Tibial nerve (tissue), 4 donors: ENCODE results near the gene TMEM143. TPM values are rescaled to one million over a fixed set of nuclear protein-coding genes. Genes with fewer than 3 reads are reported as not detected.

Experiments used
- DNase-seq, 2 donors: peaks; one replicate each; pipeline ENCODE4 v3.0.0-alpha.2; 2019; ENCODE audit warnings: low spot score in 2 of 2
- H3K27ac ChIP-seq, 4 donors: fragments of 200-600 bp; sonication (generic) in 3 of 4; one replicate each; pipeline ENCODE4 v1.5.1; 2017 to 2019; ENCODE audit warnings: mild to moderate bottlenecking in 1 of 4
- H3K27me3 ChIP-seq, 2 donors: fragments of 200-600 bp; sonication (generic) in 1 of 2; one replicate each; pipeline versions ENCODE4 v1.5.1 to v1.6.0; 2017 to 2019
- H3K36me3 ChIP-seq, 3 donors: fragments of 200-600 bp; sonication (generic); one replicate each; pipeline ENCODE4 v1.5.1; 2018 to 2019
- H3K4me1 ChIP-seq, 4 donors: fragments of 200-600 bp; sonication (generic) in 3 of 4; one replicate each; pipeline ENCODE4 v1.5.1; 2017 to 2019
- H3K4me3 ChIP-seq, 4 donors: fragments of 200-600 bp; sonication (generic) in 3 of 4; one replicate each; pipeline ENCODE4 v1.5.1; 2017 to 2019; ENCODE audit warnings: mild to moderate bottlenecking in 1 of 4, moderate library complexity in 1 of 4
- H3K9me3 ChIP-seq, 4 donors: fragments of 200-600 bp; sonication (generic) in 3 of 4; one replicate each; pipeline ENCODE4 v1.5.1; 2017 to 2019
- EP300 ChIP-seq, 2 donors: sonication (generic); formaldehyde crosslinking; IDR thresholded peaks; one replicate each; pipeline ENCODE4 v1.6.1; 2017; ENCODE audit warnings: antibody characterized with exemption in 2 of 2, mild to moderate bottlenecking in 1 of 2
- POLR2A ChIP-seq, 2 donors: fragments of 450-650 bp; IDR thresholded peaks; one replicate each; pipeline ENCODE4 v1.6.1; 2017; ENCODE audit warnings: antibody characterized with exemption in 2 of 2, mild to moderate bottlenecking in 2 of 2, moderate library complexity in 2 of 2
- WGBS, 2 donors: methylation state at CpG; one replicate each; pipeline ENCODE4 v1.1.5; 2018; 5-methylcytosine and 5-hydroxymethylcytosine counted together
- total RNA-seq, 4 donors: library from RNA; depleted of rRNA; stranded (reverse); fragments of >200 nt; gene quantifications; one replicate each; pipeline ENCODE4 v1.1.0, GENCODE V29; 2016
- TF ChIP-seq, protein P1 (sequence below), 5 experiments: fragments of 200-600 bp in 3 of 5; fragments of 450-650 bp in 2 of 5; sonication (generic) in 3 of 5; IDR thresholded peaks; one replicate each; pipeline ENCODE4 v1.5.1; 2016 to 2019; ENCODE audit warnings: antibody characterized with exemption in 5 of 5, mild to moderate bottlenecking in 3 of 5, moderate library complexity in 2 of 5

The TMEM143 gene
- total RNA-seq, 4 donors from 2014 or later = 8.3 to 14.4 (median 10.2) TPM

DNA sequence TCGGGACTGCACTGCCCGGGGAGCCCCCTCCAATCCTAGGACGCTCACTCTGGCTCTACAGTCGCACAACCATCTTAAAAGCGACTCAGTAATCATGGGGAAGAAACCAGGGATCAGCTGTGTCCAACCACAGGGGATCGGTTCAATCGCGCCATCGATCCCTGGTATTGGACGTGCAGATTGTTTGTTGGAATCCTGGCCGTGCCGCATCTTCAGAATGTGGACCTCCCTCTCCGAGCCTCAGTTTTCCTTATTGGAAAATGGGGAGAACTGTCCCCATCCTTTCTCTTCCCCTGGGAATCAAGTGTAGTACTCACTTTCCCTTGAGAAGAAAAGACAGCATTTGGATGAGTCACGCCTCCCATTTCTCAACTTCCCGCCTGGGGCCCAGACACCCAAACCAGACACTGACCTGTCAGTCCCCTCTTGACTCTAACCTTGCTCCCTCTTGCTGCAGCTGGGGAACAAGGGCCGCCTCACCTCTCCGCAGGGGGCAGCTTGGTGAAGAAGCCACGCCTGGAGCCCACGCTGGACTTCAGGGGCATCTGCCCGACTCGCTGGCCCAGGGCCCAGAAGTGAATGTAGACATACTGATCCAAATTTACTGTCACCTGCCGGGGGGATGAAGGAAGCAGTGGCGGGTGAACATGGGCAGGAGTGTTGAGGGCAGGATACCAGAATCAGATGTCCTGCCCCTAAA, 20.7 kb downstream of the TMEM143 start:
- no peak for DNase-seq
- 90 to 94% methylated on average over 21 to 23 of the region's 23 CpGs for WGBS, 2 donors
- H3K27me3 ChIP-seq = no peaks in the 10 kb centered on the region
- H3K4me3 ChIP-seq = no peak overlapping the region
- no peaks in the 10 kb centered on the region for H3K9me3 ChIP-seq
- TF ChIP-seq, protein P1, sequence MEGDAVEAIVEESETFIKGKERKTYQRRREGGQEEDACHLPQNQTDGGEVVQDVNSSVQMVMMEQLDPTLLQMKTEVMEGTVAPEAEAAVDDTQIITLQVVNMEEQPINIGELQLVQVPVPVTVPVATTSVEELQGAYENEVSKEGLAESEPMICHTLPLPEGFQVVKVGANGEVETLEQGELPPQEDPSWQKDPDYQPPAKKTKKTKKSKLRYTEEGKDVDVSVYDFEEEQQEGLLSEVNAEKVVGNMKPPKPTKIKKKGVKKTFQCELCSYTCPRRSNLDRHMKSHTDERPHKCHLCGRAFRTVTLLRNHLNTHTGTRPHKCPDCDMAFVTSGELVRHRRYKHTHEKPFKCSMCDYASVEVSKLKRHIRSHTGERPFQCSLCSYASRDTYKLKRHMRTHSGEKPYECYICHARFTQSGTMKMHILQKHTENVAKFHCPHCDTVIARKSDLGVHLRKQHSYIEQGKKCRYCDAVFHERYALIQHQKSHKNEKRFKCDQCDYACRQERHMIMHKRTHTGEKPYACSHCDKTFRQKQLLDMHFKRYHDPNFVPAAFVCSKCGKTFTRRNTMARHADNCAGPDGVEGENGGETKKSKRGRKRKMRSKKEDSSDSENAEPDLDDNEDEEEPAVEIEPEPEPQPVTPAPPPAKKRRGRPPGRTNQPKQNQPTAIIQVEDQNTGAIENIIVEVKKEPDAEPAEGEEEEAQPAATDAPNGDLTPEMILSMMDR (IDR thresholded peaks at IDR 0.05) = no peak
- TF ChIP-seq EP300 (IDR thresholded peaks at IDR 0.05) (no peak), POLR2A (IDR thresholded peaks at IDR 0.05) (no peak)
- H3K36me3 ChIP-seq = peaks cover 0 to 40% (median 0%) of the 10 kb centered on the region in 3 donors
- H3K4me1 ChIP-seq = no peaks in the 10 kb centered on the region
- H3K27ac ChIP-seq = no peak overlapping the region

DNA sequence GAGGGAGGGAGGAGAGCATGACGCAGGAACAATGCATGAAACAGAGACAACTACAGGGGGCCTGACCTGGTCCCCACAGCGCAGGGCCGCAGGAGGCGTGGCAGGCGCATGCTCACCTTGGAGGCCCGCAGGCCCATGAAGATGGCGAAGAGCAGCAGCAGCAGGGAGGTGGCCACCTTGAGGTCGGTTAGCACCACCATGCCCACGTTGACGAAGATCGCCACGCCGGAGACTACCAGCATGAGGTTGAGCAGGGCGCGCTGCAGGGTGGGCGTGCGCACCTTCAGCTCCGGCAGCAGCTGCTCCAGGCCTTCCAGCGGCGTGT, 21.4 kb downstream of the TMEM143 start:
- 87 to 92% methylated on average over 20 of the region's 20 CpGs for WGBS, 2 donors
- no peak overlapping the region for H3K27ac ChIP-seq
- H3K4me3 ChIP-seq = no peak overlapping the region
- no peaks in the 10 kb centered on the region for H3K27me3 ChIP-seq
- H3K4me1 ChIP-seq = no peaks in the 10 kb centered on the region
- peaks cover 0 to 46% (median 0%) of the 10 kb centered on the region in 3 donors for H3K36me3 ChIP-seq
- TF ChIP-seq, protein P1 (IDR thresholded peaks at IDR 0.05) = no peak
- no peak for TF ChIP-seq POLR2A (IDR thresholded peaks at IDR 0.05)
- TF ChIP-seq EP300 (IDR thresholded peaks at IDR 0.05) = no peak
- DNase-seq = no peak
- H3K9me3 ChIP-seq = no peaks in the 10 kb centered on the region

DNA sequence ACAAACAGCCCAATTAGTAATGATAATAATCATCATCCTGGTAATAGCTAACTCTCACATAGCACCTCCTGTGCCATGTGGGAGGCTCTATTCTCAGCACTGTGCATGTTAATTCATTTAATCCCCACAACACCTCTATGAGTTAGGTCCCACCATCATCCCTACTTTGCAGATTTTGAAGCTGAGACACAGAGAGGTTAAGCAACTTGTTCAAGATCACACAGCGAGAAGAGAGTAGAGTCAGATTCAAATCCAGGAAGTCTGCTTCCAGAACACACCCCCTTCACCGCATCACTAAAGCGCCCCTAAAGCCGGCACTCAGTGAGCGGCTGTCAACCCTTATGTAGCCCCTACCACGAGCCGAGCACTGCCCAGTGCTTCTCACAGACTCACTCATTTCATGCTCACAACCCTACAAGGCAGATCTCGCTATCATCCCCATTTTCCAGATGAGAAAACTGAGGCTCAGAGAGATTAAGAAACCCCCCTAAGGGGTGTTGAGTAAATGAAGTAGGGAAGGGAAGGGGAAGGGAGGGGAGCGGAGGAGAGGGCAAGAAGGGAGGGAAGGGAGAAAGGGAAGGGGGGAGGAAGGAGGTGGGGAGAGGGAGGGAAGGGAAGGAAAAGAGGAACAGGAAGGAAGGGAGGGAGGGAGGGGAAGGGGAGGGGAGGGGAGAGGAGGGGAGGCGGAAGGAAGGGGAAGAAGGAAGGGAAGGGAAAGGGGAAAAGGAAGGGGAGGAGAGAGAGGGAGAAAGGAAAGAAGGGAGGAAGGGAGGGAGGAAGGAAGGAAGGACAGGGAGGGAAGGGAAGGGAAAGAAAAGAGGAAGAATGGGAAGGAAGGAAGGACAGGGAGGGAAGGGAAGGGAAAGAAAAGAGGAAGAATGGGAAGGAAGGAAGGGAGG, 22.0 kb downstream of the TMEM143 start:
- H3K36me3 ChIP-seq = peaks cover 0 to 51% (median 0%) of the 10 kb centered on the region in 3 donors
- TF ChIP-seq EP300 (IDR thresholded peaks at IDR 0.05) (no peak), POLR2A (IDR thresholded peaks at IDR 0.05) (no peak)
- TF ChIP-seq, protein P1 (IDR thresholded peaks at IDR 0.05) = no peak
- H3K27me3 ChIP-seq = no peaks in the 10 kb centered on the region
- H3K4me3 ChIP-seq = no peak overlapping the region
- no peak for DNase-seq
- H3K9me3 ChIP-seq = no peaks in the 10 kb centered on the region
- H3K4me1 ChIP-seq = no peaks in the 10 kb centered on the region
- WGBS, 2 donors = 92 to 93% methylated on average over 10 of the region's 10 CpGs
- no peak overlapping the region for H3K27ac ChIP-seq

DNA sequence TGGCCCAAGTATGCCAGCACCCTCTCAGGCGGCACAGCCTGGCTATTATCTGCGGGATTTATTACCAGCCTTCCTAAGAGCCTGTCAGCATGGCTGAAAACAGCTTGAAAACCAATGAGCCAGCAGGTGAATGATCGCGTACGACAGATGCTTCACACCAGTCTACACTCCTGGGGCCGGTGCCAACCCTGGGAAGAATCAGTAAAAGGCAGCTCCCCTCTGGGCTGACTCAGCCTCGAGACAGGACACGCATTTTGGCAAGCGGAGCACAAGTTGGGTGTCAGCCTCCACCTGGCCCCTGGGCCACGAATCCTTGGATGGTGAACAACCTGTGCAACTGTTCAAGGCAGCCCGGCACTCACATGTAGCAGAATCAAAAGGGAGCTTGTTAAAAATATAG, 22.7 kb downstream of the TMEM143 start:
- DNase-seq = no peak

More for the DNA sequence above, 22.7 kb downstream of the TMEM143 start:
- Histone ChIP-seq H3K27me3 (no peaks in the 10 kb centered on the region), H3K36me3 (peaks cover 0 to 51% (median 0%) of the 10 kb centered on the region in 3 donors), H3K4me3 (no peak overlapping the region), H3K9me3 (no peaks in the 10 kb centered on the region), H3K27ac (no peak overlapping the region), H3K4me1 (no peaks in the 10 kb centered on the region)
- WGBS, 2 donors = 94 to 95% methylated on average over 11 of the region's 11 CpGs
- TF ChIP-seq EP300 (IDR thresholded peaks at IDR 0.05) = no peak
- TF ChIP-seq, protein P1 (IDR thresholded peaks at IDR 0.05) = no peak
